ENCODE measurements around the gene XDH.

DNA sequence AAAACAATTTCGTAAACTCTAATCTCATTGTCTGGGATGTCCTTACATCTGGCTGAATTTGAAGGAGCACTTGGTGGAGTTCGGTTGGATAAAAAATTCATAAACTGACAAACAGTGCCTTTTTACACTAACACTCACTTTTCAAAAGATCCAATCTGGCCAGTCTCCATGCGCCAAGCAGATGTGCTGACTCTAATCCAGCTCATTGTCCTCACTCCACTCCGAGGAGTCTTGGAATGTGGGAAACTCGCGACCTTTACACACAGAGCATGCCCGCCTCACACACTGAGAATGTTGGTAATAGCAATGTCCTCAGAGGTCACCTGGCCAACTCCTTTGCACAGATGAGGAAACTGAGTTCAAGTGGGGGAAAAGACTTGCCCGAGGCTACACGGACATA lies 66.8 kb downstream of the XDH start:
- TF ChIP-seq POLR2AphosphoS5 (IDR thresholded peaks at IDR 0.05; ENCODE audit: low read depth) = no peak
- TF ChIP-seq, protein P1, sequence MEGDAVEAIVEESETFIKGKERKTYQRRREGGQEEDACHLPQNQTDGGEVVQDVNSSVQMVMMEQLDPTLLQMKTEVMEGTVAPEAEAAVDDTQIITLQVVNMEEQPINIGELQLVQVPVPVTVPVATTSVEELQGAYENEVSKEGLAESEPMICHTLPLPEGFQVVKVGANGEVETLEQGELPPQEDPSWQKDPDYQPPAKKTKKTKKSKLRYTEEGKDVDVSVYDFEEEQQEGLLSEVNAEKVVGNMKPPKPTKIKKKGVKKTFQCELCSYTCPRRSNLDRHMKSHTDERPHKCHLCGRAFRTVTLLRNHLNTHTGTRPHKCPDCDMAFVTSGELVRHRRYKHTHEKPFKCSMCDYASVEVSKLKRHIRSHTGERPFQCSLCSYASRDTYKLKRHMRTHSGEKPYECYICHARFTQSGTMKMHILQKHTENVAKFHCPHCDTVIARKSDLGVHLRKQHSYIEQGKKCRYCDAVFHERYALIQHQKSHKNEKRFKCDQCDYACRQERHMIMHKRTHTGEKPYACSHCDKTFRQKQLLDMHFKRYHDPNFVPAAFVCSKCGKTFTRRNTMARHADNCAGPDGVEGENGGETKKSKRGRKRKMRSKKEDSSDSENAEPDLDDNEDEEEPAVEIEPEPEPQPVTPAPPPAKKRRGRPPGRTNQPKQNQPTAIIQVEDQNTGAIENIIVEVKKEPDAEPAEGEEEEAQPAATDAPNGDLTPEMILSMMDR (IDR thresholded peaks at IDR 0.05; ENCODE audit: insufficient read depth, low read length) = no peak
- TF ChIP-seq, protein P2, sequence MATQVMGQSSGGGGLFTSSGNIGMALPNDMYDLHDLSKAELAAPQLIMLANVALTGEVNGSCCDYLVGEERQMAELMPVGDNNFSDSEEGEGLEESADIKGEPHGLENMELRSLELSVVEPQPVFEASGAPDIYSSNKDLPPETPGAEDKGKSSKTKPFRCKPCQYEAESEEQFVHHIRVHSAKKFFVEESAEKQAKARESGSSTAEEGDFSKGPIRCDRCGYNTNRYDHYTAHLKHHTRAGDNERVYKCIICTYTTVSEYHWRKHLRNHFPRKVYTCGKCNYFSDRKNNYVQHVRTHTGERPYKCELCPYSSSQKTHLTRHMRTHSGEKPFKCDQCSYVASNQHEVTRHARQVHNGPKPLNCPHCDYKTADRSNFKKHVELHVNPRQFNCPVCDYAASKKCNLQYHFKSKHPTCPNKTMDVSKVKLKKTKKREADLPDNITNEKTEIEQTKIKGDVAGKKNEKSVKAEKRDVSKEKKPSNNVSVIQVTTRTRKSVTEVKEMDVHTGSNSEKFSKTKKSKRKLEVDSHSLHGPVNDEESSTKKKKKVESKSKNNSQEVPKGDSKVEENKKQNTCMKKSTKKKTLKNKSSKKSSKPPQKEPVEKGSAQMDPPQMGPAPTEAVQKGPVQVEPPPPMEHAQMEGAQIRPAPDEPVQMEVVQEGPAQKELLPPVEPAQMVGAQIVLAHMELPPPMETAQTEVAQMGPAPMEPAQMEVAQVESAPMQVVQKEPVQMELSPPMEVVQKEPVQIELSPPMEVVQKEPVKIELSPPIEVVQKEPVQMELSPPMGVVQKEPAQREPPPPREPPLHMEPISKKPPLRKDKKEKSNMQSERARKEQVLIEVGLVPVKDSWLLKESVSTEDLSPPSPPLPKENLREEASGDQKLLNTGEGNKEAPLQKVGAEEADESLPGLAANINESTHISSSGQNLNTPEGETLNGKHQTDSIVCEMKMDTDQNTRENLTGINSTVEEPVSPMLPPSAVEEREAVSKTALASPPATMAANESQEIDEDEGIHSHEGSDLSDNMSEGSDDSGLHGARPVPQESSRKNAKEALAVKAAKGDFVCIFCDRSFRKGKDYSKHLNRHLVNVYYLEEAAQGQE (IDR thresholded peaks at IDR 0.05; ENCODE audit: insufficient replicate concordance, low read depth) = no peak
- TF ChIP-seq SPI1 (IDR thresholded peaks at IDR 0.05; ENCODE audit: borderline replicate concordance, low read depth) = no peak

All from HL-60 (cell line).